Stimulated activated naive B cell treated with anti-CD40 and anti-IgM and Interleukin-4, amounts not matched to agents 10 μg/mL and 1 μg/mL and 100 μg/mL, for 72 hours (primary cell): ENCODE data around the gene WNT2.
"Not testable (repeated sequence)": the region's sequence is repeated elsewhere in the genome, so short reads cannot be mapped to it uniquely, and the experiment has no call there.

Experiments
- ATAC-seq, 2 donors: fragments of 150-1000 bp; cut with Tn5 transposase; replicated peaks; 2 replicates each; pipeline ENCODE4 v1.10.0; 2021; ENCODE audit warnings: moderate library complexity in 1 of 2
- DNase-seq: peaks from one replicate; pipeline ENCODE4 v3.0.0; 2021
- H3K27ac Mint-ChIP-seq: one replicate; pipeline ENCODE4 v1.8.0; 2022; ENCODE audit warnings: mild to moderate bottlenecking, mixed read lengths
- H3K27me3 Mint-ChIP-seq, 2 donors: one replicate each; pipeline ENCODE4 v1.8.0; 2022; ENCODE audit warnings: mixed read lengths in 2 of 2
- H3K36me3 Mint-ChIP-seq, 2 donors: one replicate each; pipeline ENCODE4 v1.8.0; 2022; ENCODE audit warnings: mixed read lengths in 2 of 2, mild to moderate bottlenecking in 1 of 2
- H3K4me1 Mint-ChIP-seq, 2 donors: one replicate each; pipeline ENCODE4 v1.8.0; 2022; ENCODE audit warnings: mixed read lengths in 2 of 2, mild to moderate bottlenecking in 1 of 2
- H3K4me3 Mint-ChIP-seq, 2 donors: one replicate each; pipeline ENCODE4 v1.8.0; 2022; ENCODE audit warnings: mild to moderate bottlenecking in 2 of 2, mixed read lengths in 2 of 2, moderate library complexity in 1 of 2
- H3K9me3 Mint-ChIP-seq, 2 donors: one replicate each; pipeline ENCODE4 v1.8.0; 2022; ENCODE audit warnings: mixed read lengths in 2 of 2, mild to moderate bottlenecking in 1 of 2

The WNT2 gene

DNA sequence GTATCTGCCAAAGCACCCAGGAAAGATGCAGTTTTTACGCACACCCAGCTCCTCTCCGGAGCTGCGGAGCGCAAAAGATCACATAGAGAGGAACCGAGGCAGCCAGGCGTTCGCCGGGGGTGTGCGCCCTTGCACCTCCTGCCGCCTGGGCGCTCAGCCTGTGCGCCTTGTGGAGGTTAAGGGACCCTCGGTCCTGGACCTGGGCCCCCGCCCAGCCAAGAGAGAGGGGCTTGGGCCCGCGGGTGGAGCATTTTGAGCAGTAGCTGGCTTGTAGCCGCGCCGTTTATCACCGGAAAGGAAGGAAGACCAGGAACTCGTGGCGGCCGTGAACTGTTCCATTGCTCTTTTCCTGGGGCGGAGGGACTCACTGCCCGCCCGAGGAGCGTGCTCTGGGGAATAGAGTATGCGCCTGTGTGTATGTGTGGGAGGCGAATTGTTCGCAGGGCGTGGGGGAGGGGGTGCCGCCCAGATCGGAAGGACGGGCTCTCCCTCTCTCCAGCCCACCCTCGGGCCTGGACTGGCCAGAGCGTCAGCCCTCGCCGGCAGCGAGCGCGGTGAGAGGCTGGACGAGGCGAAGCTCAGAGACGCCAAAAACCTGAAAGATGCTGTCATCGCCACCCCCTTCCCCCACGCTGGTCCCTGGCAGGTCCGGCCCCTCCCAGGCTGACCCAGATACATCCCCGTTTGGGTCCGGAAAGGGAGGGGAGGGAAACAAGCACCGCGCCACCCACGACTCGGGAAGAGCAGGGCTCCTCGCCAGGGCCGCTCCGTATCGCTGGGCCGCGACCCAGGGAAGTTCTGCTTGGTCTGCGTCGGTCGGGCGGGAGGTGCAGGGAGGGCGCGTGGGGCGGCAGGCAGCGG, 1.2 kb upstream of the WNT2 start:
- DNase-seq (no peak), ATAC-seq (no peak)
- peaks cover 0 to 2% of the 10 kb centered on the region in 2 donors for H3K9me3 Mint-ChIP-seq
- no peak overlapping the region for H3K27ac Mint-ChIP-seq
- H3K36me3 Mint-ChIP-seq = peaks cover 0 to 5% of the 10 kb centered on the region in 2 donors
- H3K4me3 Mint-ChIP-seq = peak overlapping the region in 1 of 2 donors; percentile 54
- H3K4me1 Mint-ChIP-seq = peaks cover 11 to 15% of the 10 kb centered on the region in 2 donors
- peaks cover 60 to 74% of the 10 kb centered on the region in 2 donors for H3K27me3 Mint-ChIP-seq

DNA sequence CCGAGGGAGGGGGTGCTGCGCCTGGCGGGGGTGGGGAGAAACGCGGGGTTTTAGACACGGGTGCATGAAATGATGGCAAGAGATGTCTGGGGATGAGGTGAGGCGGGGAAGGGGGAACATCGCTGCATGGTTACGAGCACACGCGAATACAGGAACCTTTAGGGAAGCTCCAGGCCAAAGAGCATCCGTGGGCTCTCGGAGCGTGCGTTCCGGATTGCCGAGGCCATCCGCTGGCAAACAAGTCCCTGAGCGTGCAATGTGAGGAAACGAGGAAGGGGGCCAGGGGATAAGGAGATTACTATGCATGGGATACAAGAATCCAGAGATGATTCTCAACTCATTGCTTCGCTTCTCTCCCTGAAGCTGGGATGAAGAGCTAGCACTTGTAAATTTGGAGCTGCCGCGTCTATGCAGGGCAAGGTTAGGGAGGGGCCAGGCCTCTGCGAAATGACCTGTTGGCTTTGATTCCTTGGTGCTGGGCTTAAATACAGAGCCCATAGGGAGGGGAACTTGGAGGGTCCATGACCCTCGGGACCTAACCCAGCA, 520 bp upstream of the WNT2 start:
- H3K36me3 Mint-ChIP-seq = peaks cover 0 to 5% of the 10 kb centered on the region in 2 donors
- H3K27ac Mint-ChIP-seq = no peak overlapping the region
- ATAC-seq (no peak), DNase-seq (no peak)
- peaks cover 11 to 15% of the 10 kb centered on the region in 2 donors for H3K4me1 Mint-ChIP-seq
- H3K9me3 Mint-ChIP-seq = no peaks in the 10 kb centered on the region
- peaks cover 60 to 74% of the 10 kb centered on the region in 2 donors for H3K27me3 Mint-ChIP-seq
- H3K4me3 Mint-ChIP-seq = no peak overlapping the region

DNA sequence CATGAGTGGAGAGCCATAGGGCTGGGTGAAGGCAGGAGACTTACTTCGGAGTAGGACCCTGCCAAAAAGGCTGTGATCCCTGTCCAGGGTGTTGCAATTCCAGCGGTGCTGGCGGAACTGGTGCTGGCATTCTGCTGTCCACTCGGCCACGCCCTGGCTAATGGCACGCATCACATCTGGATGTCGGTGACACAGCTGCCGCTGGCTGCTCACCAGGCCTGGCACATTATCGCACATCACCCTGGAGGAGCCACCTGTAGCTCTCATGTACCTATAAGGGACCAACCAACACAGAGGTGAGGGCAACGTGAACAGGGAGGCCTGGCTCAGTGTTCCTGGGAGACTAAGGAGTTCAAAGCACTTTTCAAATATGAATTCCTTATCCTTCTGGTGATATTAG, 2.3 kb downstream of the WNT2 start:
- H3K4me1 Mint-ChIP-seq = peaks cover 11 to 15% of the 10 kb centered on the region in 2 donors
- ATAC-seq (no peak), DNase-seq (no peak)
- H3K27ac Mint-ChIP-seq = no peak overlapping the region
- no peak overlapping the region for H3K4me3 Mint-ChIP-seq
- peaks cover 49 to 61% of the 10 kb centered on the region in 2 donors for H3K27me3 Mint-ChIP-seq
- no peaks in the 10 kb centered on the region for H3K9me3 Mint-ChIP-seq
- peaks cover 0 to 5% of the 10 kb centered on the region in 2 donors for H3K36me3 Mint-ChIP-seq

DNA sequence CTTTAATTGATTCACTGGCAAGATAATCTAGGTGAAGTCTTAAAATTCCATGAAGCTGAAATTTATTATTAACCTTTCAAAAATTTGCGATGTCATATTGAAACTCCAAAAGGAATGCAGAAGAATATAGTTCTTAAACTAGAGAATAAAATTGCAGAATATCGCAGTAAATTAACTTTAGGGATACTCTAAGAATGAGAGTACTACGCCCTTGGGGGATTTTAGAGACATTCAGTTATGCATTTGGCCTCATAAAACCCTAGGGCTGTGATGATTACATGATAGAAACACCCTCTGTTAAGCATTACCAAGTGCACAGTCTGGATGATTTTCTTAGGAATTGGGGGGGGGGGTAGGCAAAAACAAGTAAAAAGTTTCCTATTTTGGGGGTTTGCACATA, 3.7 kb downstream of the WNT2 start:
- peaks cover 38 to 47% of the 10 kb centered on the region in 2 donors for H3K27me3 Mint-ChIP-seq
- no peak for ATAC-seq
- no peak overlapping the region for H3K27ac Mint-ChIP-seq
- H3K4me3 Mint-ChIP-seq = no peak overlapping the region
- DNase-seq = no peak
- peaks cover 11 to 15% of the 10 kb centered on the region in 2 donors for H3K4me1 Mint-ChIP-seq
- H3K9me3 Mint-ChIP-seq = no peaks in the 10 kb centered on the region
- peaks cover 0 to 5% of the 10 kb centered on the region in 2 donors for H3K36me3 Mint-ChIP-seq

DNA sequence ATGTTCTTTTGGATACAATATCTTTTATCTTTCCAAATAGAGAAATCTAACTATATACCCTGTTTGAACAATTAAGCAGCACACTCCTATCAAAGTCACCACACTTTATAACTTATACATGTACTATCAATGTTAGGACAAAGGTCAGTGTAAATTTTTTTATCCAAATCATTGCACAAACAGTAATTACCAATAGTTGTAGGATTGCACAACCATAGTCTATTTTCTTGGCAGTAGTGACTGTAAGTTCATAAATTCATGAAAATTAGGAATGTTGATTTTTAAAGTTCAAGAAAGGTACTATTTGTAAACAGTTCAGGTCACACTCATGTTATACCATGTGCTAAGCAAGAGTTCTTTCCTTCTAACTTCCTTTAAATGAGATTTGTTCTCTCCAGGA, 9.3 kb downstream of the WNT2 start:
- Mint-ChIP-seq H3K27ac (no peak overlapping the region), H3K4me1 (no peaks in the 10 kb centered on the region), H3K36me3 (no peaks in the 10 kb centered on the region), H3K4me3 (no peak overlapping the region), H3K9me3 (no peaks in the 10 kb centered on the region), H3K27me3 (peaks cover 0 to 11% of the 10 kb centered on the region in 2 donors)
- no peak for DNase-seq
- no peak for ATAC-seq

DNA sequence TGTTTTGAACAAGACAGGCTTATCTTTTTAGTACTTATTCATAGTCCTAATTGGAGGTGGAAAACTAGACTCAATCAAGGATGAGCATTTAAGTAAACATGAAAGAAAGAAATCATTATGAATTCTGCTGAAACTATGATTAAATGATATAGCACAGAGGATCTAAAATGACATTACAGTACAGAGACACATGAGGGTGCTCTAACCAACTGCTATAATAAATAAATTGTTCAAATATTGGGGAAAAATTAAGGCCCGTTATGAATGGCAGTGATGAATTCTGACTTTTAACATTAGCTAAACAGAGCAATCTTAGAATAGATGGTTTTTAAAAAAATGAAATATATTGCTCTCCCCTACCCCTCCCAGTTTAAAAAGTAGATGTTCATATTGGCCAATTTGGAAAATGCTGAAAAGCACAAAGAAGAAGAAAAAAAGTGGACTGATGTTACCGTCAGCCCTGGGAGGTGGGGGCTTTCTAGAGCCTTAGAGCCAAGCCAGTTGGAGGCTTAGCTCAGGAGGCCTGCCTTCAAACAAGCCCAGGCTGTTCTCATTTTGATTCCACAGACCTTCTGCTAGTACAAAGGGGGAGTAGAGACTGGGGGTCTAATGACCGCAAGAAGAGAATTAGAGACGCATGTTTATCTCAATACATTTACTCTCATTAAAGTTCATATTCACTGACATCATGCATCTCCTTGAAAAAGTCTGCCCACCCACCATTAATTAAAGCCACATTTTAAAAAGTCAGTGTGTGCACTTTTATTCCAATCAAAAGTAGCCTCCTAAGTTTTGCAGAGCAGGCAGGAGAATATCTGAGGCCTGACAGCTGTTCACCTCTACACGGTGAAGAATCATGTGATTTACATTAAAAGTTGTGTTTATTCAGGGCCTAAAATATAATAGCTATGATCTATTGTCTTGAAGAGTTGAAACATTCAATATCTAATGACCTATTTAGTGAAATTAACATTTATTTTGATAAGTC, 10.0 kb downstream of the WNT2 start:
- Mint-ChIP-seq H3K9me3 (no peaks in the 10 kb centered on the region), H3K4me1 (no peaks in the 10 kb centered on the region), H3K27ac (no peak overlapping the region), H3K27me3 (peaks cover 0 to 6% of the 10 kb centered on the region in 2 donors), H3K36me3 (no peaks in the 10 kb centered on the region), H3K4me3 (no peak overlapping the region)
- DNase-seq (no peak), ATAC-seq (no peak)

DNA sequence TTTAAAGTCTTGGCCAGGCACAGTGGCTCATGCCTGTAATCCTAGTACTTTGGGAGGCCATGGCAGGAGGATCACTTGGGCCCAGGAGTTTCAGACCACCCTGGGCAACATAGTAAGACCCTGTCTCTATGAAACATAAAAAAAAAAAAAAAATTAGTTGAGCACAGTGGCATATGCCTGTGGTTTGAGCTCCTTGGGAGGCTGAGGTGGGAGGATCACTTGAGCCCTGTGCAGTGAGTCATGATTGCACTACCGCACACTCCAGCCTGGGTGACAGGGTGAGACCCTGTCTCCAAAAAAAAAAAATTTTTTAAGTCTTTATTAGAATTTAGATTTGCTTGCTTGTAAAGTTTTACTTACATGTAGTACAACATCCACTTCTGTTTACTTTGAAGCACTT, 14.0 kb downstream of the WNT2 start:
- no peak for ATAC-seq

DNA sequence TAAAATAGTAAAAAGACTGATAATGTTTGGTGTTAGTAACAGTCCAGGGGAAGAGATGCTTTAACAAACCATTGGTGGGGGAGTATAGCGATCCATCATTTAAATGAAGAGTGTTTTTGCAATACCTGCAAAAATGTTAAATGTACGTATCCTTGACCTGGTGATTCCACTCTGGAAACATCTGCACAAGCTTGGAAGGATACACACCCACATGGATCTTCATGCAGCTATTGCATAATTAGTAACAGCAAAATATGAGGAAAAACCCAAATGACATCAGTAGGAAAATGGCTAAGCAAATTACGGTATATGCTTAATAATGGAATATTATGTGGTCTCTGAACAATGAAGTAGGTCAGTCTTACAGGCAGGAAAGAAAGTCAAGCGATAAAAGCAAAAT, 20.5 kb downstream of the WNT2 start:
- DNase-seq (no peak), ATAC-seq (no peak)
- Mint-ChIP-seq H3K36me3 (no peaks in the 10 kb centered on the region), H3K27ac (no peak overlapping the region), H3K4me1 (no peaks in the 10 kb centered on the region), H3K27me3 (no peaks in the 10 kb centered on the region), H3K4me3 (no peak overlapping the region), H3K9me3 (peaks cover 0 to 3% of the 10 kb centered on the region in 2 donors)

More for the DNA sequence above, 14.0 kb downstream of the WNT2 start:
- H3K9me3 Mint-ChIP-seq = peaks cover 0 to 3% of the 10 kb centered on the region in 2 donors
- no peak overlapping the region for H3K27ac Mint-ChIP-seq
- H3K4me1 Mint-ChIP-seq = no peaks in the 10 kb centered on the region
- no peak for DNase-seq
- no peak overlapping the region for H3K4me3 Mint-ChIP-seq
- H3K27me3 Mint-ChIP-seq = peaks cover 0 to 6% of the 10 kb centered on the region in 2 donors
- H3K36me3 Mint-ChIP-seq = no peaks in the 10 kb centered on the region

DNA sequence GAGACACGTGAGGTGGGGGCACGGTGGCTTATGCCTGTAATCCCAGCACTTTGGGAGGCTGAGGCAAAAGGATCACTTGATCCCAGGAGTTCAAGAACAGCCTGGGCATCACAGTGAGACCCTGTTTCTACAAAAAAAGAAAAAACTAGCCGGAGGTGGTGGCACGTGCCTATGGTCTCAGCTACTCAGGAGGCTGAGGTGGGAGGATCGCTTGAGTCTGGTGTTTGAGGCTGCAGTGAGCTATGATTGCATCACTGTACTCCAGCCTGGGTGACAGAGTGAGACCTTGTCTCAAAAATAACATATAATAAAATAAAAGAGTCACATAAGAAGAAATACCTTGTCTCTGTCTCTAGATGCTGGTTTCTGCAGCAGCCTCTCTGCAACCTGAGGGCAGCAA, 22.4 kb downstream of the WNT2 start:
- ATAC-seq, H3K36me3 Mint-ChIP-seq, H3K27ac Mint-ChIP-seq, H3K9me3 Mint-ChIP-seq, H3K4me1 Mint-ChIP-seq, H3K27me3 Mint-ChIP-seq, H3K4me3 Mint-ChIP-seq, DNase-seq: not testable (repeated sequence)

DNA sequence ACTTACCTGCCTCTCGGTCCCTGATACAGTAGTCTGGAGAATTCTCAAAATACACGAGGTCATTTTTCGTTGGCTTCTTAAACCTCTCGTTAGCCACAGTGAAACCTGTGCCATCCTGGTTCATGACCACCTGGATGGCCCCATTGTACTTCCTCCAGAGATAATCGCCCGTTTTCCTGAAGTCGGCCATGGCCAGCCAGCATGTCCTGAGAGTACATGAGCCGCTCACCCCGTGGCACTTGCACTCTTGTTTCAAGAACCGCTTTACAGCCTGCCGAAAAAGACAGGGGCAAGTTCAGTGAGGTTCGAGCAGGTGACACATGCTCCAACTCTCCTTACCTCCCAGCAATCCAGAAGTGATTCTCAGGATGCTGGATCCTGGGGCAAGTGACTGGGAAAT, 25.3 kb downstream of the WNT2 start:
- no peak for DNase-seq
- Mint-ChIP-seq H3K27me3 (peaks cover 0 to 4% of the 10 kb centered on the region in 2 donors), H3K4me3 (no peak overlapping the region), H3K9me3 (no peaks in the 10 kb centered on the region), H3K27ac (no peak overlapping the region), H3K36me3 (no peaks in the 10 kb centered on the region), H3K4me1 (no peaks in the 10 kb centered on the region)
- no peak for ATAC-seq

DNA sequence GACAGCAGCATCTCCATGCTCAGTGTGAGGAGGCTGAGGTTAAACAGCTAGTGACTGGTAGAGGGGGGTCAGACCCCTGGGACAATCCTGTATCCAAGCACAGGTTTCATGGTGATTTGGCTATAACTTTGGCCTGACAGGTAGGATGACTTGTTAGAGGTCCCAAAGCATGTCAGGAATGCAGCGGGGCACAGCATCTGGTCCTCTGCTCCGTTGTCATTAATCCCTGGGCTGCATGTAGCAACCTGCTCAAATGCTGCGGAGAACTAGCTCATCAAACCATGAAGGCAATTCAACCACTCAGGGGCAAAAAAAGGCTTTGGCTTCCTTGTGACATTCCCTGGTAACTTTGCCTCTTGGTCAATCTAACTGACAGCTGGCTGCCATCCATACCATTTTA, 26.8 kb downstream of the WNT2 start:
- Mint-ChIP-seq H3K27me3 (peaks cover 0 to 4% of the 10 kb centered on the region in 2 donors), H3K4me3 (no peak overlapping the region), H3K36me3 (no peaks in the 10 kb centered on the region), H3K27ac (no peak overlapping the region), H3K9me3 (no peaks in the 10 kb centered on the region), H3K4me1 (no peaks in the 10 kb centered on the region)
- ATAC-seq (peak in 1 of 2 donors; percentile 17), DNase-seq (no peak)

DNA sequence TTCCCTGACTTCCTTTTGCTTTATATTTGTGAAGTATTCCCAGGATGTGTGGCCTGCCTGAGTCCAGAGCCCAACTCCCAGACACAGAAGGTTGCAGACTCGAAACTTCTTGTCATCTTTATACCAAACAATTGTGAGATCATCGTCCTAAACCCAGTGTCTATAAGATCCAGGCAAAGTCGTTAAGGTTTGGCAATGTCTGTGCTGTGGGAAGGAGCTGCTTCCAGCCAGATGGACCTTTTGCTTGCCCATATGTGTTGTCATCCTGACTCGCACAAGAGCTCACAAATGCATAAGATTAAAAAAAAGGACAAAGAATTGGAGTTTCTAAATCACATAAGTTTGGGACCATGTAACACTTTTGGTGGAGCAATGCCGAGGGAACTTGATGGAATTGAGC, 37.0 kb downstream of the WNT2 start:
- peaks cover 0 to 4% of the 10 kb centered on the region in 2 donors for H3K9me3 Mint-ChIP-seq
- H3K27ac Mint-ChIP-seq = no peak overlapping the region
- H3K4me3 Mint-ChIP-seq = no peak overlapping the region
- ATAC-seq (no peak), DNase-seq (no peak)
- peaks cover 0 to 4% of the 10 kb centered on the region in 2 donors for H3K27me3 Mint-ChIP-seq
- no peaks in the 10 kb centered on the region for H3K4me1 Mint-ChIP-seq
- no peaks in the 10 kb centered on the region for H3K36me3 Mint-ChIP-seq

DNA sequence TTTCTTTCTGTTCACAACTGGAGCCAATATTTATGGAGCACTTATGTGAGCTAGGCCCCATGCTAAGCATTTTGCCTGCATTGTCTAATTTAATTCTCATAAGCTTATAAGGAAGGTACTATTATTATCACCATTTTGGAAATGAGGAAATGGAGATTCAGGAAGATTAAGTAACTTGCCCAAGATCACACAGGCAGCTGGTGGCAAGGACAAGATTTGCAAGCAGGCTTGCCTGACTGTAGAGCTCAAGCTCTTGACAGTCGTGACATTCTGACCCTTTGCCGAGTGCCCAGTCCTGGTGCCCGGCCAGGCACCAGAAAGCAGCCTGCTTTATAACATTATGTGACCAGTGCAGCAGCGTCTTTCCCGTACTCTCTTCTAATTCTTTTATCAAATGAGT, 38.2 kb downstream of the WNT2 start:
- no peak overlapping the region for H3K4me3 Mint-ChIP-seq
- H3K4me1 Mint-ChIP-seq = no peaks in the 10 kb centered on the region
- peaks cover 0 to 5% of the 10 kb centered on the region in 2 donors for H3K9me3 Mint-ChIP-seq
- DNase-seq (no peak), ATAC-seq (no peak)
- no peaks in the 10 kb centered on the region for H3K36me3 Mint-ChIP-seq
- no peak overlapping the region for H3K27ac Mint-ChIP-seq
- H3K27me3 Mint-ChIP-seq = peaks cover 3 to 4% of the 10 kb centered on the region in 2 donors

DNA sequence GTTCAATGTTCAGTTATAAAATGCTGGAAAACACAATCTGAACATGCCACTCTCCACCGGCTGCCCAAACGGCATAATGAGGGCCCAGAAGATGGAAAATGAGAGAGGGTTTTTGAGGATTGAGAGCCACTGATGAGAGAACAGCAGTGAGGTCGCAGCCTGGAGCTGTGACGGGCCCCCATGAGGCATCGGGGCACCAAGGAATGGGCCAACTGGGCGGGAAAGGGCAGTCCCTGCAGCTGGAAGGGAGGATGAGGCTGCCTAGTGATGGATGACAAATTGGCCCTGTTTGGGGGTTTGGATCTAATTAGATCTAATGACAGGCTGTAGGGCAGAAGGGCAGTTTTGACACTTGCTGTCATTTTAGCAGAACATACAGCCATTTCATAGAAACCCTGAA, 39.1 kb downstream of the WNT2 start:
- no peak overlapping the region for H3K27ac Mint-ChIP-seq
- no peaks in the 10 kb centered on the region for H3K4me1 Mint-ChIP-seq
- no peak for ATAC-seq
- H3K9me3 Mint-ChIP-seq = peaks cover 0 to 5% of the 10 kb centered on the region in 2 donors
- H3K36me3 Mint-ChIP-seq = no peaks in the 10 kb centered on the region
- no peak overlapping the region for H3K4me3 Mint-ChIP-seq
- peaks cover 4 to 6% of the 10 kb centered on the region in 2 donors for H3K27me3 Mint-ChIP-seq
- DNase-seq = no peak
